GF-D8 (cell line): ENCODE measurements around the gene JAZF1.
"Not testable (repeated sequence)": the region's sequence is repeated elsewhere in the genome, so short reads cannot be mapped to it uniquely, and the experiment has no call there.

Source experiments
- DNase-seq: peaks from one replicate; lab custom pipeline; 2025; lab: John Stamatoyannopoulos, UW

JAZF1 gene

DNA sequence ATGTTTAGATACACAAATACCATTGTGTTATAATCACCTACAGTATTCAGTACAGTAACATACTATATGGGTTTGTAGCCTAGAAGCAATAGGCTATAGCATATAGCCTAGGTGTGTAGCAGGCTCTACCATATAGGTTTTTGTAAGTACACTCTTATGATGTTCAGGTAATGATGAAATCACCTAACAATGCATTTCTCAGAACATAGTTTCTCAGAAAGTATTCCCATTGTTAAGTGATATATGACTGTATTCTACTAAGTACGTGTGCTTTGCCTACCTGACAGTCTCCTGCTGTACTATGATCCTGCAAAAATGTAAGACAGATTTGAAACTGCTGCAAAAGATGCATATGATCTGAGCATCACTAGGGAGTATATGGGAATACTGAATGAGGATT lies 137.9 kb downstream of the JAZF1 start:
- no peak for DNase-seq

DNA sequence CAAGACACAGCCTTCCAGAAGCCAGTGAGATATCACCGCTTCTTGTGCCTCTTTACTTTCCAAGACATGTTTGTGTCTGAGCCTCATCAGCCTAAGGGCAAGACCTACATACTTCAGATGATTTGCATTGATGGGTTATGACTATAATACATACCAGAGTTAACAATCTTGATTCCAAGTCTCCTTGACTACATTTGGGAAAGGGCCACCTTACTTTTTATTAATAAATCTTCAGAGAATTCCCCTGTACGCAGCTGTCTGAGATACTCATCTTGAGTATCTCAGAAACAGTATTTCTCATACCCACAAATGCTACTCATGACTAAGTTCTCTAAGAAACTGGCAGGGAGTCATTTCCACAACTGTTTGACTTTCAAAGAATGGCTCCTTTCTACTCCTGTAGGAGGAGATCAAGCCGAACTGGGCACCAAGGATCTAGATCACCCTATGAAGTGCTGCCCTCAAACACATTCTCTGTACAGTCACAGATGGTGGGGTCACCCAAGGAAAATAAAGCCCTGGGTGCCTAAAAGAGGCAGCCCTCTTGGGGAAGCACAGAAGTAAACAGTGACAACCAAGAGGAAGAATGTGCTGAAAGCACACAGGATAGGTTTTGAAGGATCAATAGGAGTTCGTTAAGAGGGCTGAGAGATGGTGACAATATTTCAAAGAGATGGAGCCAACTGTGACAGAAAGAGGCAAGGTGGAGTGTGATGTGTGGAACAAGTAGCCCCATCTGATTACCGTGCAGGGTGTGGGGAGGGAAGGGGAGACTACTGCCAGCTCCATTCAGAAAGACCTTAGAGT lies 138.9 kb downstream of the JAZF1 start:
- DNase-seq = no peak

DNA sequence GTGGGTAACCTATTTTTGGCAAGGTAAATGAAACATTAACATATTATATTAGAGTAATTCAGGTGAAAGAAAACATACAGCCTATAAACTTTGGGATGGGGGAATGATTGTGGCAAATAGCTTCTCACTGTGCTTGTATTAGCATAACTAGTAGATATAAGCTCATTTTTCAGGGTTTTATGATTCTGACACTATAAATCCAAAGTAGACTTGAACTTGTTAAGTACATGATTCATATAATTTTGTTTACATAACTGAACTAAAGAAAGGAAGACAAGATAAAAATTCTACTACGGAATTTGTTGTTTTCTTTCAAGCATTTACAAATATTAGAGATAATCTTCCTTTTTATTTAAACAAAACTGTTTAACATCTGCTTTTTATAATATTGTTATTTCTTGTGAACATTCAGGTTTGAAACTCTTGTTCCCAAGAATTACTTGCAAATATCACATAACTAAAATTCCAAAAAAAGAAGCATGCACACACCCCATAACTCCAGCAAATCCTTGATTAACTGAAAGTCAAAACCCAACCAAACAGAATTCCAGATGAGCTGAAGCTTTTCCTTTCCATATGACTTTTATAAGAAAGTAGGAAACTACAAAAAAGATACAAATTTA lies 142.3 kb downstream of the JAZF1 start:
- no peak for DNase-seq

DNA sequence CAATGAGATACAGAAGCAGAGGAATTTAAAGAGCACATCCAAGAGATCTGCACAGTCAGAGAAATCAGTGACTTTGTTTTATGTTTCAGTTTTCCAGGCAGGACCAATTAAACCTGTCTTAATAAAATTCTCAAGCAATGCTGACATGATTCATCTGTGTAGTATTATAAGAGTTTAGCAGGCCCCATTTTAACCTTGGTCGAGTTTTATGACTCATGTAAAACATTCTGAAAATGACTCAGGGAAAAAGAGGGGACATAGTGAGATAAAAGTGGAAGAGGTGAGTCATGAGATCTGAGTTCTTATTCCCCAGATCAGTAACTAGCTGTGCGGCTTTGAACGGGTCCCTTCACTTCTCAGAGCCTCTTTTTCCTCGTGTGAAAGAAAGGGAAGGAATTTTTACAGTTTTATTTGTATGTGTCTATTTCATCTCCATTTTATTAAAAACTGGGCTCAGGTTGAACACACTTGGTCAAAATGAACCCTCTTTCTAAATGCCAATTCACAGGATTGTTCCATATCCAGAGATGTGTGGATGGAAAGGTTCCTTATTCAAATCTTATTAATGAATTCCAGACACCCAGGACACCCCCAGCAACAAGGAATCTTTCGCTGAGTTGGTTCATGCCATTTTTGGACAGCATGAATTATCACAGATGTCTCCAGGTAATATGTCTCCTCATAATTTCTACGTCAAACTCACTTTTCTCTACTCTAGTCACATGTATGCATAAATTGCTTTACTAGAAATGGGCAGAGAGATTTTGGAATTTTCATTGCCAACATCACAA lies 143.2 kb downstream of the JAZF1 start:
- DNase-seq = no peak

DNA sequence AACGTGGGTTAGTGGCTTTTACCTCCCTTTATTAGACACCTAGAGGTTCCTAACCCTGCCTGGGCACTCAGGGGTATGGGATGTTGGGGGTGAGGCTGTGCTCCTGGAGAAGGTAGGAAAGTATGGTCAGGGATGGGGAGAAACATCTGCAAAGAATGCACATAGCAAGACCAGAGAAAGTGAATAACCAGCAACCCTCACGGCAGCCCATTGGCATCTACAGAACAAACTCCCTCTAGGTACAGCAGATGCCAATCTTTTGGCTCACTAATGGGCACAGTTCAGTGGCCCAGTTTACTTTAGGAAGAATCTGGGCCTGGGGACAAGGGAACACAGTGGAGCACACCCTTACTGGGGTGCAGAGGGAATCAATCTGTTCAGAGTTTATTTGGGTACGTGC lies 143.9 kb downstream of the JAZF1 start:
- DNase-seq = no peak

DNA sequence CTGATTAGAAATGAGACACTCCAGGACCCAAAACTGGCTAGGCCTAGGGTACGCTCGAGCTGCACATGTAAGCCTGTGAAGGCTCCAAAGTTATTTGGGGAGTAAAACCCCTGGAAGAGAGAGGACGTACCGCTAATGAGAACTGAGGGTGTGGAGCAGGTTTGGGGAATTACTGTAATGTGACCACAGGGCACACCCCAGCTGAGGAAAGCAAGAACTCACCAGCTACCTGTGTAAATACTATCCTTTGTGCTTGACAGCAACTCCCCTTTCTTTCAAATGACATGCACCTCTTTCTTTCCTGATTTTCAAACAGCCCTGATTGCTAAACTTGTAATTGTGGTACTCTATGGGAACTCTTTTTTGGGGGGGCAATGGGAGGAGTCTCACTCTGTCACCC lies 147.2 kb downstream of the JAZF1 start:
- DNase-seq = no peak

DNA sequence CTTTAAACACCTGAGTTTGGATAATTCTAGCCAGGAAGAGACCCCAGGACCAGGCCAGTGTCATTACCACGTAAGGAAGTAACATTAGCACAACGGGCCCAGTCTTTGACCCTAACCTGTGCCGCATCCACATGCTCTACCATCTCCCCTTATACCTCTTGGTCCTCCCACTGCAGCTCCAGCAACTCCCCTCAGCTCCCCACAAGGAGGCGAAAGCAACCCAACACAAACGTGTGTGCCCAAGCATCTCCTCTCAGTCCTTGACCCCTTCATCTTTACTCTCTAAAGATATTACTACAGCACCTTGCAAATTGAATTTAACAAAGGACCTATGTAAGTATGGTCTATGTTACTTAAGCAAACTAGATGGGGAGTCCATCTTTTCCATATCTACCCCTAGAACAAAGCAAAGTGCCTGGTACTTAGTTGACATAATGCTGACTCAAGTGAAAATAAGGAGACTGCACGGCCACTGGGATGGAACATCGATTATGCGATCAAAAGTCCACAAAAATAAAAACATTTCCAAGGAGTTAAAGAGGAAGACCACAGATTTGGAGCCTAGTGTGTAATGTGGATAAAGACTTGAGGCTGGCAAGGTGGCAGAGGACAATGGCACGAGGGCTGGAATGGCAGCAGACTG lies 147.7 kb downstream of the JAZF1 start:
- DNase-seq = no peak

DNA sequence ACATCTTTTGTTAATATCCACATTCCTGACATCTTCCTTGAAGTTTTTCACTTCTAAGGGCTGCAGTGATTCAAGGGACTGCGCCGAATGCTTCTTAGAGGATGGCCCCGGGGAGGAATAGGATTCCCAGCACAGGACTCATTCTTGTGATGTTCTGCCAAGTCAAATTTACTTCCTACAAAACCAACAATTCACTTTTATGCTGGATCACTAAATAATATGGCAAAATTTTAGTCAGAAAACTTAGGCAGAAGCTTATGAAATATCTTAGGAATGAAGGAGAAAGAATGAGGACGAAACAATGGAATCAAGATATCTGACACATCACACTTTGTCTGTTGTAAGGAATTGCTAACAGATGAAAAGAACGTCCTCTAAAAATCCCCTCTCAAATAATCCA lies 151.5 kb downstream of the JAZF1 start:
- DNase-seq = no peak

DNA sequence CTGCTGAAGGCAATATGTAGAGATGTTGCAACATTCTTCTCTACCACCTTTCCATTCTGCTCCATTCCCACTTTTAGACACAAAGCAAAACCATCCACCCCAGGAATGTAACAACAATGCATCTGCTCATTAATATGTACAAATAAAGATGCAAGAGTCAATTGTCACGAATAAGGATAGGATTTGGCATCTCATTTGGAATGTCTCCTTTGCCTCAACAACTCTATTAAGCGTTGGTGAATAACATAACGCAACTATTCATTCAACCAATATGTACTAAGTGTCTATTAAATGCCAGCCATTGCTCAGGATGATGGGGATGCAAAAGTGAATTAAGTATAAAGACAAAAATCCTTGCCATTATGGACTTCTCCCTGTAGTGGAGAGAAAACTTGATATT lies 152.1 kb downstream of the JAZF1 start:
- DNase-seq = no peak

DNA sequence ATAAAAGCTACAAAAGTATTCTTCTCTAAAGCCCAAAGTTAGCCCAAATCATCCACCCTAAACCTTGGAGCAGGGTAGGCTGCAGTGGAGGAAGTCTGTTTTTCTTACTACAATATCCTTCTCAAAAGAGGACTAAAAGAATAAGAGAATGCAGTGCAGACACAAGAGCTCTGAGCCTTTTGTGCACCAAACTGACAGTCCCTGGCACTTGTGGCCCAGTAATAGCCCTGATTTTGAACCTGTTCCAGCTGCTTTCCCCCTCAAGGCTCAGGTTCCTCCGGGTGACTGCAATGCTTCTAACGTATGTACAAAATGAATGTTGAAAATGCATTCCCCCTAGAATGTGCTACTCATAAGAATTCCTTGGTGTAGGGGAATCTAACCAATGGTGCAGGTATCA lies 154.4 kb downstream of the JAZF1 start:
- DNase-seq = no peak

DNA sequence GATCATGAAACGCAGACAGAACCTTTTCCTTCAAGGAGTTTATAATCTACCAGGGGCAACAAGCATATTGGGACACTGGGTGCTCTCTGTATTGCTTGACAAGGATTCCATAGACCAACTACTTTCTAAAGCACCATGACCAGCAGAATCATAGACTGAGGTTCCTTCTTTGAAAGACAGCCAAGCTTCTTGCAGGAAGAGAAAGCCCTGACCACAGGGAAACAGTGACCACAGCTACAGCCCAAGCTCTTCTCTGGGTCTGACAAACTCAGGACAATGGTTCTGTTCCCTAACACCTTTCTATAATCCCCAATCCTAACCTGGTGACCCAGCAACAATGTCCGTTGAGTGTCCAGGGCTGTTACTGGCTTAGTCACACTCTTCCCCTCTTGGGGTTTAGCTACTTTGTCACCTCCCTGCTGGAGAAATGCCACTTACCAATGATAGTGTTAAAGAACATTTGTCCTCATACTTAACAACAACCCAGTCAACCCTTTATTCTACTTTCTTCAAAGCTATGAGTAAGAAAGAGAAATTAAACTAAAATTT lies 155.7 kb downstream of the JAZF1 start:
- DNase-seq = peak; percentile 40

DNA sequence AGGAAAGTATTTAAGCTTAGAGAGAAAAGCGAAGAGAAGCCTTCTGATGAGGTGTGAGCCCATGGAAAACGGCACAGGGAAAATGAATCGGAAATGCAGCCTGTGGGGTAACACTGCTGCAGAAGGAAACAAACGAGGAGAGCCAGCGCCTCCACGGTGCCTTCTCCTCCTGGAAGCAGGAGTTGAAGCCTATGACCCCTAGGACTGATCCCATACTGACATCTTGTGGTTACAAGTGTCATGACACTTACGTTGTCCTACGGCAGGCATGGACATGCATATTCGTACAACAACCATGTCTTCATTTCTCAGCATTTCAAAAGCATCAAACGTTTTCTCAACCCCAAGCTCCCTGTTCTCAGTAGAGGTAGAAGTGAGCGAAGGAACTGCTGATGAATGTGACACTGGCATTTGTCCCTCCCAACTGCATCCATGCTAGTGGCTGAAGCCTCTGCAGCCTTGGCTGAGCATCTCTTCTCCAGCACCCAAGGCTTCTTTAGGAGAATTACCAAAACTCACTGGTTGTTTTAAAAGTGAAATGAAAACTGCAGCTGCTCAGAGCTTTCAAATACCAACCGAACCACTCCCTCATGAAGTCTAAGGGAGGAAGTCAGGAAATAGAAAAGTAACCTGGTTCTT lies 160.2 kb downstream of the JAZF1 start:
- DNase-seq = peak; percentile 49

DNA sequence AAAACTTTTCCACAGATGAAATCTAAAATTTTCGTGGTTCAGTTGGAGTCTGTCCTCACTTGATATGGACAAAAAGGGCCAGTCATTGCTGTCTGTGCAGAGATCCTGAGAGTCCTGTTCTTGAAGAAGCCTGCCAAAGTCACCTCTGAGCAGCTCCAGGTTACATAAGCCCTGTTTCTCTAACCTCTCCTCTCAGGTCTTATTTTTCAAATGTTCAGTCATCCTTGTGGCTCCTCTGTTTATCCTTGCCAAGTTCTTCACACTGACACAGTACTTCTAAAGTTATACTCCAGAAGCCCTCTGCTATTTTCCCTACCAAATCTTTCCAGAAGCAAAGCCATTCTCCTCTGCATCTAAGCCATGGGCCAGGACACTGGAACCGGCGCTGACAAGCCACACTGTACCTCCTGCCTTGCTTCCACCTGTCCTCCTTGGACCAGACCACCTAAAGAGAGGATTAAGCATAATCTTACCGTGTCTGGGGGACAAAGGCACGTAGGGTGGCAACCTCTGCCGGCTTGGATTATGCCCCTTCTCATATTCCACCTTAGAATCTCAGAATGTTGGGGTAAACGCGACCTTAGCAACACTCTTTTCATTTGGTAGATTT lies 161.6 kb downstream of the JAZF1 start:
- no peak for DNase-seq

DNA sequence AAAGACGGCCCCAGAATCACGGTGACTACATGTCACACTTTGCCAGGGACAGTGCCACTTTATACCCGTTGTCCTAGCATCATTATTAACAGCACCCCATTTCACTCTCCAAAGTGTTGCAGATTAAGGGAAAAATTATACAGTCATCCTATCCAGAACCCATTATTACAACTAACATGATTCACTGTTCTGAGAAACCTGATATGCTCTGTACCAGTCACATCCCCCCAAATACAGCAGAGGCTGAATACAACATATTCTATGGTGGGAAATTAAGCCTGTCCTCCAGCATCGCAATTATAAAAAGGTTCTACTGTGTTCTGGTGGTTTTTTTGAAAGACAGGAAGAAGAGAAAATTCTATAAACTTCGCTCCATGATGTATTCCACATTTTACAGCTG lies 162.1 kb downstream of the JAZF1 start:
- DNase-seq = no peak

DNA sequence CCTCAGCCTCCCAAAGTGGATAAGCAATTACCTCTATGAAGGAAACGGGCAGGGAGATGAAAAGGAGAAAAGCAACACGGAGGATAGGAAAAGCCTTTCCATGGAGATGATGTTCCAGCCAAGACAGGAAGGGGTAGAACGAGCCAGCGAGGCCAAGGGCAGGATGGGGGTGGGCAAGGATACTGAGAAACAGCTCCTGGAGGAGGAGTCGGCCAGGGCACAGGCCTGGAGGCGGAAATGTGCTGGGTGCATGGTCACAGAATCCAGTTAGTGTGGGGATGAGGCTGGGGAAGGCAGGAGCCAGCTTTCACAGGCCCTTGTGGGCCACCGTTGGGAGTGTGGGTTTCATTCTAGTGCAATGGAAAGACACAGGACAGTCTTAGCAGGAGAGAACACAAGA lies 162.6 kb downstream of the JAZF1 start:
- no peak for DNase-seq

DNA sequence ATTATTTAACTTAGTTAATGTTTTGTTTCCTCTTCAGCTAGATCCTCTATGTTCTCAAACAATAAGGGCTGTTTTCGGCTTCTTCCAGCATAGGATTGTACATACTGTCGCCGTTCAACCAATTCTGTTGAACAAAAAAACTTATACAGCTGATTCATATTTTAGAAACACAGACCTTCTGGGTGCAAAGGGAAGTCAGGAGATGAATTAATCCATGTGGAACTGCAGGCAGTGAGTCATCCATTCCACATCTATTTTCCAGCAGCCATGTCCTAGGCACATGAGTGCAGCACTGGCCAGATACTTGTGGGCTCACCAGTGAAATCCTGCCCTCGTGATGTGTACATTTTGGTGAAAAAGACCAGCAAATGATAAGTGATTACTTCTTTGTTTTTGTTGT lies 163.2 kb downstream of the JAZF1 start:
- DNase-seq = no peak

DNA sequence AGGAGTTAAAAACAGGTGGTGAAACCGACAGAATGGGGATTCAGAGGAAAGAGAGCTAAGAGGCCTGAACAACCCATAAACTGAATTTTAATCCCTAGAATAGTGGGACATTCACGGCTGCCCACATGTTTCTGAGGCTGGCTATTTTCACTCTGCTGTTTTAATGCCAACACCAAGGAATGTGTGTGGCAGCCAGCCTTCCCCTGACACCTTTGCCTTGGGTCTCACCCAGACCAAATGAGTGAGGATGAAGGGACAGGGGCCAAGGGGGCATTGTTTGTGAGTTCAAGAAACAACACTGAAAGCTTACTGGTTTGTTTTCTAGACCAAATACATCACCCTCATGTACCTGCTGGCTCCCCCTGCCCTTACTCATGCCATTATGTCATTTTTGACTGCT lies 164.3 kb downstream of the JAZF1 start:
- no peak for DNase-seq

DNA sequence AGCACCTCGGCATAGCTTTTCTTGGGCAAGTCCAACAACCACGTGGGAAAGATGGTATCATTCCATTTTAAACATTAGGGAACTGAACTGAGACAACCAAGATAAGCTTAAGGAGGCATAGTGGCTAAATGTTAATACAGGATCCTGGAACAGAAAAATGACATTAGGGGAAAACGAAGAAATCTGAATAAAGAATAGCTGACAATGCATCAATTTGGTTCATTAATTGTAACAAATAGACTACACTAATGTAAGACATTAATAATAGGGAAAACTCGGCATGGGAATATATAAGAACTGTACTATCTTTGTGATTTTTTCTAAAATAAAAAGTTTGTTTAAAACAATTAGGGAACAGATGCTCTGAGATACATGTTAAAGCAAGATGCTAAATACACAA lies 165.4 kb downstream of the JAZF1 start:
- no peak for DNase-seq

DNA sequence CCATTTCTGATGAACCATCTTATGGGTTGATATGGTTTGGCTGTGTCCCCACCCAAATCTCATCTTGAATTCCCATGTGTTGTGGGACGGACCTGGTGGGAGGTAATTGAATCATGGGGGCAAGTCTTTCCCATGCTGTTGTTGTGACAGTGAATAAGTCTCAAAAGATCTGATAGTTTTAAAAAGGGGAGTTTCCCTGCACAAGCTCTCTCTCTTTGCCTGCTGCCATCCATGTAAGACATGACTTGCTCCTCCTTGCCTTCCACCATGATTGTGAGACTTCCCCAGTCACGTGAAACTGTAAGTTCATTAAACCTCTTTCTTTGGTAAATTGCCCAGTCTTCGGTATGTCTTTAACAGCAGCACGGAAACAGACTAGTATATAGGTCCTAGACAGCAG lies 166.3 kb downstream of the JAZF1 start:
- not testable (repeated sequence) for DNase-seq

DNA sequence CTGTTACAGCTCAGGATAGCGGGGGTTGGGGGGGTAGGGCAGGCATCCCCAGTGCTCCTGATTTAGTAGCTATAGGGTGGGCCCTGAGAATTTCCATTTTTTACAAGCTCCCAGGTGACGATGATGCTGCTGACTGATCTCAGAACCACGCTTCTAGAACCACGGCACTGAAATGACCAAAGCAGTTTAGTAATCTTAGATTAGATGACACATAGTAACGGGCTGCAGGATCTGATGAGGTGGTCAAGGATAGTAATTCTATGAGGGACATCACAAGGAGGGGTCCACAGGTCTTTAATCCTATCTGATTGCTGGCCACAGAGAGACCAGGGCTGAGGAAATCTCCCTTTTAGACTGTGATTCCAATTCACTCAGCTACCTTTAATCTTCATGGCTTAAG lies 167.2 kb downstream of the JAZF1 start:
- DNase-seq = no peak

DNA sequence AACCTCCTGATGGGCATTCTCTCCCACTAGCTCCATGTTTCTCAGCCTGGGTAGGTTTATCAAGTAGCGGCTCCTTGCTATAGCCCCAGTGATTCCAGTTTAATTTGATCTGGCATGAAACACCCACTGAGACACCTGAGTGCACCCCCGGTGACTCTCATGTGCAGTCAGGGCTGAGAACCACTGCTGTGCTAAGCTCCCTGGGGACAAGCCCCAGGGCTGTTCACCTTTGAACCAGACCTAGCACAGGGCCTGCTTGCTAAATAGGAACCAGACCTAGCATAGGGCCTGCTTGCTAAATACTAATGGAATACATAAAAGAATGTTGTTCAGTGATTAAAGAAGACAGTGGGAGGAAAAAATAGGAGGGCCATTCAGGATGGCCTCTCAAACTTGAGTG lies 167.6 kb downstream of the JAZF1 start:
- DNase-seq = no peak
